Activated CD8-positive, alpha-beta memory T cell treated with anti-CD3 and anti-CD28 coated beads, Interleukin-2, amount 50 U/mL, for 4 hours (primary cell): ENCODE data around the gene ANXA2.
A peak's percentile ranks its signal among the peaks of the same experiment; 100 is the strongest.

ENCODE experiments used
- DNase-seq: peaks from one replicate; pipeline ENCODE4 v3.0.0-alpha.2; 2020

Gene ANXA2

DNA sequence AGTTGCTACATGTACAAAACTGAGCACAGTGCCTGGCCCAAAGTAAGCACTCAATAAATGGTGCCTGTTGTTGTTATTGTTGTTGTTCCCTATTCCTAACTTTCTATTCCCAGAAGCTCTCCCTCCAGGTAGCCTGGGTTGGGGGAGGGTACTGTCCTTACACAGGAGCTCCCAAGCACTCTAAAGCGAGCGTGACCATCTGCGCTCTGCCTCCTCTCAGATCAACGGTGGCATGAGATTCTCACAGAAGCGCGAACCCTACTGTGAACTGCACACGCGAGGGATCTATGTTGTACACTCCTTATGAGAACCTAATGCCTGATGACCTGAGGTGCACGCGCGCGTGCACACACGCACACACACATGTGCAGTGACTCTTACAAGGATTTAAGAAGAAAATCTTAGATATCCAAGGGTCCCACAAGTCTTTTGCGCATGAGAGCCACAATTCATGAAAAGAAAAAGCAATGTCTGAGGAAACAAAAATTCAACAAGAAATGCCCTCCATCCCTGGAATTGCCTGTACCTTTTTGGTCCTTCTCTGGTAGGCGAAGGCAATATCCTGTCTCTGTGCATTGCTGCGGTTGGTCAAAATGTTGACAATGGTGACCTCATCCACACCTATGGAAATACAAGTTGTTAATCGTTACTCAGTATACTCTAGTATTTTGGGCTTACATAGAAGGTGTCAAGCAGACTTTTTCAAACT is 33.7 kb downstream of the ANXA2 start:
- DNase-seq, result no peak

DNA sequence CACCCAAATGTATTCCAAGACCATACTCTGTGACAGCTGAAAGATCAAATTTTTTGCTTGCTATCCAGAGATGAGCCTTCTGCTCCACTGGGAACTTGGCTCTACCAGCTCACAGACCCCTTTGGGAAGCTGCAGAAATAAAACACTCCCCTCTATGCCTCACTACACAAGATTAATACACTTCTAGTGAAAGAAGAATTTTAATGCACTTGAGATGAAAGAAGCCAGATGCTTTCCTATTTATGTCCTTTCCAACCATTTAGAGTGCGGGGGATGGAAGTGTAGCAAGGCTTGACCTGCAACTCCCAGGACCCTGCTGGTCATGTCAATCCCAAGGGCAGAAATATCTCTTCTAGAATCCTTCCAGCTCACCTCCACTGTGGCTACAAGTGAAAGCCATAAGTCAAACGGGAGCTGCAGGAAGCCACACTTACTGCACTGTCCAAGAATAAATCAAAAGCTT is 34.7 kb downstream of the ANXA2 start:
- no peak for DNase-seq

DNA sequence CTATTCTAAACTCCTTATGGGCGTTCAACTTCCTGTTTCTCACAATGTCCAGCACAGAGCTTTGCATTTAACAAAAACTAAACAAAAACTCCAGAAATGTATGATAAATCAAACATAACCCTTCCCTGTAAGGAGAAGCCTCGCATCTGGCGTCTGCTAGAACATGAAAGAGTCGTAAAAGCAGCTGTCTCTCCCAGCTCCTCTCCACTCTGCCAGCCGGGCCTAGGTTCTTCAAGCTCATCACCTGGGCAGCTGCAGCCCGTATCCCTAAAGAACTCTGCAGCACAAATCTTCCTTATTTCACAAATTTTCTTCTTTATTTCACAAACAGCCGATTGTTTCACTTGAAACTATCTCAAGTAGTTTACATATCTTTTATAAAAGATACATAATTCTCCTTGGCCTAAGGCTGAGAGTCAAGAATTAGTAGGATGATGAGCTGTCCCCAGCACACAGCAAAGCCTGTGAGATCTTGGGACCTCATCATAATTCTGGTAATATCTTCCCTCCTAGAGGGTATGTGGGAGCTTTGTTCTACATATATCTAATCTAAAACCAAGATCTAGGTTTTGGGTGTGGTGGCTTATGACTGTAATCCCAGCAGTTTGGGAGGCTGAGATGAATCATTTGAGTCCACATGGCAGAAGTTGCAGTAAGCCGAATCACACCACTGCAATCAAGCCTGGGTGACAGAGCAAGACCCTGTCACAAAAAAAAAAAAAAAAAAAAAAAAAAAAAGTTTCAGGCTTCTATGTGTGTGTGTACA is 35.3 kb downstream of the ANXA2 start:
- DNase-seq, result no peak

DNA sequence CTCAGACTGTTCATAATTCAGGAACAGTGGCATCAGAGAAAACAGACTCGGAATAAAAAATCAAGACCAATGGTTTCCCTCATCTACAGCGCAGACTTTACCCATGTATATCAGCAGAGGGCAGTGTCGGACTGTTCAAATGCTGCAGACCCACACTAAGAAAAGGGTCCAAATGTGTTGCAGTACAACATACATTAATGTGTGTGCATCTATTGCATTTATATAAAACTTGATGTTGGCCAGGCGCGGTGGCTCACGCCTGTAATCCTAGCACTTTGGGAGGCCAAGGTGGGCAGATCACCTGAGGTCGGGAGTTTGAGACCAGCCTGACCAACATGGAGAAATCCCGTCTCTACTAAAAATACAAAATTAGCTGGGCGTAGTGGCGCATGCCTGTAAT is 38.0 kb downstream of the ANXA2 start:
- DNase-seq, result peak; percentile 37

DNA sequence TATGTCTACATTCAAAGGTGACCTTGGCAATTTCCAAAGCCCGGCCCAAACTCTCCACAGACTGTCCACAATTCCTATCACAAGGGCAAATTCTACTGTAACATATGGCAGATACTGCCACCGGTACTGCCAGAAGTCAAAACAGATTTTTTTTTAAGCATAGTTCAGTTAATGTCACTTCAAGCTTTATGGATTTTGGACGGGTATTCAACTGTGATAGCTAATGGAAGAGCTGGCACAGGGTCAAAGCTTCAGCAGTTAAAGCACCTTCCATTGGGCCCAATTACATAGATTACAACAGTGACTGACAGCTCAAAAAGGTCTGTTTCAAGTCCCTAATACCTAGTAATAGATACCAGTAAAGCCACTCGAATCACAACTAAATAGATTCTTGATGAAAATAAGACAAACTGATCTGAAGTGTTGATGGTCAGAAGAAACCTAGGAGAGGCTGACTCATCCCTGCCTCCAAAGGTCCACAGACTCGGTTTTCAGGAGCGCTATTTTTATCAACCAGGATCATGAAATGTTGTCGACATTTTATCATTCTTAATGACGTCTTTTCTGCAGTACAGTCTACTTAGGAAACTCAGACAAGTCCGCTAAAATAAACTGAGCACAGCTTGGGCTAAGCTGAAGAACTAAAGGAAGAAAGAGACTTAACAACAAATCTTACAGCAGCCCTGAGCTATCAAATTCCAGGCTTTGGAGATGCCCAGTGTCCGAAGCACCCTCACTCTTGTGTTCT is 38.7 kb downstream of the ANXA2 start:
- DNase-seq, result no peak

DNA sequence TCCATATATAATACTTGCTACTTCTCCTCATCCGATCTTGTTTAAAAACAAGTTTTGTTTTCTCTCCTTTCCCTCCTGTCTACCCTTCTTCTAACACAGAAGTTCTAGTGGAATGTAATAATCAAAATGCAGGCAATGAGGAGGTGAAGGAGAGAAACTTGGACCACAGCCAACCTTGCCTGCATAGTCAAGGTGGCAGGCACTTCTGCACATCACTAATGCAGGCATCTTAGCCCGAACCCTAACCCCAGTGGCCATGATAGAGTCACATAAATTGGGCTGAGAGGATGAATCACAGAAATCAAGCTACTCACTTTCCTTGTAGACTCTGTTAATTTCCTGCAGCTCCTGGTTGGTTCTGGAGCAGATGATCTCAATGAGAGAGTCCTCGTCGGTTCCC is 41.0 kb downstream of the ANXA2 start:
- DNase-seq, result no peak

DNA sequence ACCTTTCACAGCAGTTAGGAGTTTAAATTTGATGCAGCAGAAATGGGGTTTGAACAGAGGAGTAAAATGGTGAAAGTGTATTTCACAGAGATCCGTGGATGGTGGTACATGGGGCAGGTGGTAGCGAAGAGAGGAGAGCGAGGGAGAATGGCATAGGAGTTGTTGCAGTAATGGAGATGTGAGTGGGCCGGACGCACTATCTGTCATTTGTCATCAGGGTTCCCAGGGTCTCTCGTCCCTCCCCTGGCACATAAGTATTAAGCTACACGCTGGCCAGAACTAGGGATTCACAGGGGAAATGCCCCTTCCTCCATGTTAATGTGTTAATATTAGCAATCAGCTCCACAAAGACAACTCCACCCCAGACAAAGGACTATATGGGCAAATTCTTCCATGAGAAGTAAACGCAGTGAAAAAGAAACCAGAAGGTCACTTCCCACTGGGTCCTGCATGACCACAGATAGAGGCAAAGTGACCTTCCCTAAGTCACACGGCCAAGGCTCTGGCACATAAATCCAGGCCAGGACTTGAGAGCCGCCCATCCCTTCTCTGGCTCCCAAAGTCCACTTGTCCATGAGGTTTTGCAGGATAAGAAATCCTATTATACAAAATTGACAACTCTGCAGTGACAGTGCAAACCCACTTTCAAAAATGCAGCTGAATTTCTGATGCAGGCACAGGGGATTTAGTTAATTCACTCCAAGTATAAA is 42.5 kb downstream of the ANXA2 start:
- DNase-seq, result no peak

DNA sequence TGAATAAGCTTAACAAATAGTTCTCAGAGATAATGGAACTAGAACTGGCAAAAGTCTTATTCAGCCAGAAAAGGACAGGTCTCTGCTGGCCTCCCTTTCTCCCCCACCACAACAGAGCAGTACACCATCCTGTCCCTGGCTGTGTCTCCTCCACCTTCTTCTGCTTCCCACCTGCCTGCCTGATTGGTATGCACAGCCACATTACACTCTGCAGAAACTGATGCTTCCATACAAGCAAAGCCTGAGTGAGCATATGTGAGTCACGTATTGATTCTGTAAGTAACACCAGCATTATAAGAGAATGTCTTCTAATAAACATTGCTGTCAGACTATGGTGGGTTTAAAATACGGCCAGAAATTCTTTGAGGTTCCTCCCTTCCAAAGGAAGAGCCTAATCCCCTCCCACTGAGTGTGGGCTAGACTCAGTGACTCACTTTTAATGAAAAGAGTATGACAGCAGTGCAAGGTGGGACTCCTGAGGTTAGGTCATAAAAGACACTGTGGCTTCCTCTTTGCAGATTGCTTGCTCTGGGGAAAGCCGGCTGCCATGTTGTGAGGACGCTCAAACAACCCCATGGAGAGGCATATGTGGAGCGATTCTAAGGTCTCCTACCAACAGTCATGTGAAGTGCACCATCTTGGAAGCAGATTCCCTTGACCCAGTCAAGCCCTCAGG is 44.4 kb downstream of the ANXA2 start:
- DNase-seq, result no peak

DNA sequence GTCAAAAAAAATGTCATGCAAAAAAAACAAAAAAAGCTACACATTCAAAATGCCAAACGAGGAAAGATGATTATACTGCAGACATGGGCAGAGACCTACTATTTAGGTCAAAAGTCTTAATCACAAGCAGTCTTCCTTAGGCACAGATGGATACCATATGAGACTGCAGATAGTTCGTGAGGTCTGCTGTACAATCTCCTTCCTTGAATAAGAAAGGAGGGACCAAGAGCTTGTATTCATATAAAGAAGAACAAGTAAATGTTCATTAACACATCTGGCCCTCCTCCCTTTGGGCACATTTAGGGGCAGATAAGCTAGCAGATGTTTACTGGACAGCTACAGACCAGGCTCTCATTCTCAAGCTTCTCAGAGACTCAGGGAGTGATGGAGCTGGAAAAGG is 45.3 kb downstream of the ANXA2 start:
- no peak for DNase-seq

DNA sequence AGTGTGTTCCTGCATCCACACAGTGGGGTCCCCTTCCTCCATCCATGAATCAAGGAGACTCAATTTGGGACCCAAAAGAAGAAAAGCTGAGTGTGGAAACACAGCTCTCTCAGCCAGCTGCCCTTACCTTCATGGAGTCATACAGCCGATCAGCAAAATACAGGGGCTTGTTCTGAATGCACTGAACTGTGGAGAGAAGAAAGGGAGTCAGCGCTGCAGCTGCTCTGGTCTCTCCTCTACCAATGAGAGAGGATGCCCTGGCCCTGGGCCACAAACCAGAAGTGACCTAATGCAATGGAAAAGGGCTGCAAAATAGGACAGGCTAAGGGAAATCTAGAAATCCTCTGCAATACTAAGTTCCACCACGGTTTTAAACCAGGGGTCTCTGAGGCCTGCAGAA is 46.7 kb downstream of the ANXA2 start:
- no peak for DNase-seq

DNA sequence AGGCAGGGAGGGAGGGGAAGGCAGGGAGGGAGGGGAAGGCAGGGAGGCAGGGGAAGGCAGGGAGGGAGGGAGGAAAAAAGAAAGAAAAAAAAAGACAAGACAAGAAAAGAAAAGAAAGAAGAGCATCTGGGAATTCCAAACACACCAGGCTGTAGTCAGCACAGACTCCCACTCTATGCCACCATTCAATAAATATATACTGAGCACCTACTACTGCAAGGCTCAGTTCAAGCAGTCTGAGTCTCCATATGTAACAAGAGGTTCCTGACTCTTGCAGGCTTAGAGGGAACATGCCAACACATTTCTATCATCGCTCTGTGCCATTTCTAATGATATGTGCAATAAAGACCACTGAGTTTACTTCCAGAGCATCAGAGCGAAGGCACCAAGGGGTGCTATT is 47.7 kb downstream of the ANXA2 start:
- no peak for DNase-seq

DNA sequence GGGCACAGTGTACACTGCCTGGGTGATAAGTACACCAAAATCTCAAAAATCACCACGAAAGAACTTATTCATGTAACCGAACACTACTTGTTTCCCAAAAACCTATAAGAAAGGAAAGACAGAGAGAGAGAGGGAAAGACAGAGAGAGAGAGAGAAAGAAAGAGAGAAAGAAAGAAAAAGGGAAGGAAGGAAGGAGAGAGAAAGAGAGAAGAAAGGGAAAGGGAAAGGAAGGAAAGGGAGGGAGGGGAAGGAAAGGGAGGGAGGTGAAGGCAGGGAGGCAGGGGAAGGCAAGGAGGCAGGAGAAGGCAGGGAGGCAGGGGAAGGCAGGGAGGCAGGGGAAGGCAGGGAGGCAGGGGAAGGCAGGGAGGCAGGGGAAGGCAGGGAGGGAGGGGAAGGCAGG is 48.2 kb downstream of the ANXA2 start:
- DNase-seq, result no peak

DNA sequence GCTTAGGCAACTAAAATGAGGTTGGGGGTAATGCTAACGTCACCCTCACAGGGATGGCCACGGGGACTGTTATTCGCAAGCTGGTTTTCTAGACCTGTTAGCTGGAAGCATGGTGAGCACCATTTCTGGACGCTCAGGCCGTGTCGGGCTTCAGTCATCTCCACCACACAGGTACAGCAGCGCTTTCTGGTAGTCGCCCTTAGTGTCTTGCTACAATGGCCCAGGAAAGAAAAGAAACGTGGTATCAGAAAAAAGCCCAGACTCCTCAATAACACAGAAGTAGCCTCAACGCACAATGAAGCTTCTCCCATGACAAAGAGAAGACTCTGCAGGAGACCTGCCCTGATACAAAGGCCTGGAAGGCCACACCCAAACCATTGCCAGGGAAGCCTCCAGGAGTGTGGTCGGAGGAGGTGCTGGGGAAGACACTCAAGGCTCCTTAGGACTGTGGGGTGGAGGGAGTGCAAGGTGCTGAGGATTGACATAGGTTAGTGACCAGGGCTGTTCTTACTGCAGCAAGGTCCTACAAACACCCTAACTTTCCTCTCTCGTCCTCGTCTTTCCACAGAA is 50.2 kb downstream of the ANXA2 start:
- no peak for DNase-seq

DNA sequence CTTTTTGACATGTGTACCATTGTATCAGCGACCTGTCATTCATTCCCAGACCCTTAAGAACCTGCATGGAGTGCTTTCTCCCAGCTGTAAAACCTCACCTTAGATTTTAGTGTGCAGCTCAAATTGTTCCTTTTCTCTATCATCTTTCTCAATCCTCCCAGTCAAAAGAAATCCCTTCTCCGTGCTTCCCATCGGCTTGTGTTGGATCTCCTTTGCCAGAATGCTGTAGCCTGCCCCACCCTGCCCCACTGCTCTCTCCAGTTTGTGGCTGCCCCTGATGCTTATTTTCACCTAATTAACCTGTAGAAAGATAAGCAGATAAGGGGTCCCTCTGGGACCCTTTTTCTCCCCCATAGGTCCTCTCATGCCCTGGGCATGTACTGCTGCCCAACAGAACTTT is 51.1 kb downstream of the ANXA2 start:
- DNase-seq, result no peak

DNA sequence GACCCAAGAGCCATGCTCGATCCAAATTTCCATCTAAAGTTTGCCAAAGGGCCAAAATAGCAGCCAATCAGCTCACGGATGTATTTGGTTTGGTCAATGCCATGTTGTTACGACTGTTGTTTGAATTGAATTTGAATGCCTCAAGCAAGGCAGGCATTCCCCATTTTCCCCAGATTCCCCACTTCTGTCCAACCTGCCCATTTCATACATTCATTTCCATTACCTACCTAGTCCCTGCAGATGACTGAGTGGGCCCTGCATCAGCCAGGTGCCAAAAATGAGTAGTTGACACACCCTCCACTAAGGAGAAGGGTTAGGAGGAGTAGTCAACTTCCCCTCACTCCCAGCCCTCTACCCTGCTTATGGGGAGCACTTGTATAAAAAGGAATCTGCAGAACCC is 51.7 kb downstream of the ANXA2 start:
- no peak for DNase-seq

DNA sequence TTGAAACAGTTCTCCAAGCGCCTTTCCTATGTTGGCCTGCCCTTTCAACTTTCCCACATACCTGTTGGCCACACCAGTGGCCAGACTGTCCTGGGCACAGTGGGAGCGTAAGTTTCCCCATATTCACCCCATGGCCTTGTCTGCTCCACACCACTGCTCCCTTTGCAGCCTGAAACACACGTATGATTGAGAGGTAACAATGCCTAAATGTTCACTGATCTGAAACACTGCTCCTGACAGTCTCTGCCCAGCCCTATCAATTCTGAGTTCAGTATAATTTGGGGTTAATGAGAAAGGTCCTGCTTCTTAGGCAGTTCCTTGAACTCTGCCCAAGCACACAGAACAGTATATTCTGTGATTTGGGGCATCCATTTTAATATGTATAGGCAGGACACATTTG is 52.2 kb downstream of the ANXA2 start:
- DNase-seq, result no peak

DNA sequence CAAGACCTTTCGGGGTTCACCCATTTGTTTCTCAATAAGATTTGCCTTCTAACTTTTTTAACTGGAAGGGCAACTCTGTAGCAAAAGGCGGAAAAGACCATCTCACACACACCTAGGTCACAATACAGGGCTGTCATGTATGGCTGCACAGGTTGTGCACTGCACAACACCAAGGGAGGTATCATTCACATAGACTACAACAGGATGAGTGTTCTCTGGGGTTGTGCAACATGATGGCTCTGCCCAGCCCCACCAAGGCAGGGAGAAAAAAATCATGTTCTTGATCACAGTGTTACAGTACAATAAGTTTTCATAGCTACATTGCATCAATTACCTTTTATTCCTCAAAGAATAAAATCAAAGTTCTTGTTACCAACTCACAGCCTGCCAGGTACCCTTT is 52.8 kb downstream of the ANXA2 start:
- no peak for DNase-seq

DNA sequence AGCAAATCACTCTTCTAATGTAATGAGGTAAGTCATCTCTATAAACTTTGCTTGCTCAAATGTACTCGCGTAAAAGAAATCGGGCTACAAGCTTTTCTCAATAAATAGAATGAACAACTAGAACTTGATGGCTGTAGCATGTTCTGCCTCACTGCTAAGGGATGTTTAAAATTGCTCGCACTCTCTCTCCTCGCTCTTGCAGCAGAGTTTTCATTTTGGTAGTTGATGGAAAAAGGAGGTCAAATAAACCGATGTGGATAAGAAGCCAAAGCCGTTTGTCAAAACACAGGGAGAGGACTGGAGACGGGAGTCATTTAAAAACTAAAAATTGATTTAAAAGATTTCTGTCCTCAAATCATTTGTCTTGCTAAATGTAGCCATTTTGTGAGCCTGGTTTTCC is 53.3 kb downstream of the ANXA2 start:
- DNase-seq, result no peak

DNA sequence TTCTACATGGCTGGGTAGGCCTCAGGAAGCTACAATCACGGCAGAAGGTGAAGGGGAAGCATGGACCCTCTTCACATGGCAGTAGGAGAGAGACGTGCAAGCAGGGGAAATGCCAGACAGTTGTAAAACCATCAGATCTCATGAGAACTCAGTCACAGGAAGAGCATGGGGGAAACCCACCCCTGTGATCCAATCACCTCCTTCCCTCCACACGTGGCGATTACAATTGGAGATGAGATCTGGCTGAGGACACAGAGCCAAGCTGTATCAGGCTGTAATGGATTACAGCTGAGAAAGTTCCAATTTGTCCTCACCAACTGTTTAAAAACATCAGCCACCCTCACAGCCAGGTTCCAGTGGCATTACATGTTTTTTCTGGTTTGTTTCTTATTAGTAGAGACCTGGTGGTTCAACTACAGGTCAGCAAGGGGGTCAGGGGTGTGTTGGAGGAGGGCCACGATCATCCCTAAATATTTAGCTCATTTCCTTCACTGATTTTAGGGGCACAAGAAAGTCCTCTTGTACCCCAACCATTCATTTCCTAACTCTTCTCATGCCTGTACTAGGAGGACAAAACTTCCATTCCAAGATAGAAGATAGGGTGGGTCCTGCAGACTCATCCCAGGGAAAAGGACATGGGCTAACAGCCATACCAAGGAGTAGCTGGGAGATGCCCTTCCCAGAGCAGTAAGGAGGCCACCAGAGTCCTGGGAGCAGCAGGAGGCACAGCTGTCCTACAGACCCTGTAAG is 54.4 kb downstream of the ANXA2 start:
- DNase-seq, result no peak

DNA sequence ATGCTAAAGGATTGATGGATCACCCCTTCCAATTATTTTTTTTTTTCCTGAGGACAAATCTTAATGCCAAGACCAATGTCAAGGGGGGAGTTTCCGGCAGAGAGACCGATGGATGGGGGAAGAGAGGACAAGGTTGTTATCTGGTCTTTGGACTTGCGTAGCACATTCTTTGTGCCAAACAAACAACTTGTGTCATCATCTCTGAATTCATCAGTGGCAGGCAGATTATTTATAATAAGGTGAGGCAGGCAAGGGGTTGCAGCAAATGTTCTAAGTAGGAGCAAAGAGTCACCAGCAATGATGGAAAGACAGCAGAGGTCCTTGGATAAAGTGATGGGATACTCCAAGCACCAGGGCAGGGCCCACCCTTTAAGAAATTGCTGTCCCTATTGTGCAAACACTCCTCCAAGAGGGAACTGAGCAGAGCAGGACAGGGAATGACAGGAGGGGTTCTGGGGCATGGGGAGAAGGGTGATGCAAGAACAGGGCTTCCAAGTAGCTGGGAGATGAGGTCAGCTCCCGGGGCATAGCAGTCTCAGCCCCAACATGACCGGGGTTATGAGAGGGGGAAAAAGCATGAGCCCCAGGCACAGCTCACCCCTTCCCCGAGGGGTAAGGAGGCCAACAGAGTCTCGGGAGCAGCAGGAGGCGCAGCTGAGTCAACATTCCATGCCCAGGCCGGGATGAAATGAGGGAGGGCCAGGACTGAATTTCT is 57.4 kb downstream of the ANXA2 start:
- DNase-seq, result no peak

DNA sequence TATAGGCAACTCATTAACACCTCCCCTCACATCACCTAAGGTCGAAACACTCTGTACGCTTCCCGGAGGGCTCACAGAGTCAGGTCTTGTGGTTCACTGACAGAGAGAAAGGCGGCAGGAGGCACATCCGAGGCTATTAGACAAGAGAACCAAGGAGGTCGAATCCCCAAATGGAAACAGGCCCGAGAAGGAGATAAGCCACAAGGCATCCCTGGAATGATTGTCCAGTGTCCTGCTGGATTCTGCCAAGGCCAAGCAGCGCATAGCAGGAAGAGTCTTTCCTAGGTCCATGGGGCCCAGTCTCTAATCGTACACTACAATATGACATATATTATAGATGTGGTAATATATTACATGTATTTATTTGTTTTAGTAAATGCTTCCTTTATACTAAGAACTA is 58.5 kb downstream of the ANXA2 start:
- DNase-seq, result no peak
